ENCODE results near the gene EVX2. TPM values are rescaled to one million over a fixed set of nuclear protein-coding genes. Genes with fewer than 3 reads are reported as not detected.

EVX2 gene
- total RNA-seq, 2 donors from 2014 or later = not detected

DNA sequence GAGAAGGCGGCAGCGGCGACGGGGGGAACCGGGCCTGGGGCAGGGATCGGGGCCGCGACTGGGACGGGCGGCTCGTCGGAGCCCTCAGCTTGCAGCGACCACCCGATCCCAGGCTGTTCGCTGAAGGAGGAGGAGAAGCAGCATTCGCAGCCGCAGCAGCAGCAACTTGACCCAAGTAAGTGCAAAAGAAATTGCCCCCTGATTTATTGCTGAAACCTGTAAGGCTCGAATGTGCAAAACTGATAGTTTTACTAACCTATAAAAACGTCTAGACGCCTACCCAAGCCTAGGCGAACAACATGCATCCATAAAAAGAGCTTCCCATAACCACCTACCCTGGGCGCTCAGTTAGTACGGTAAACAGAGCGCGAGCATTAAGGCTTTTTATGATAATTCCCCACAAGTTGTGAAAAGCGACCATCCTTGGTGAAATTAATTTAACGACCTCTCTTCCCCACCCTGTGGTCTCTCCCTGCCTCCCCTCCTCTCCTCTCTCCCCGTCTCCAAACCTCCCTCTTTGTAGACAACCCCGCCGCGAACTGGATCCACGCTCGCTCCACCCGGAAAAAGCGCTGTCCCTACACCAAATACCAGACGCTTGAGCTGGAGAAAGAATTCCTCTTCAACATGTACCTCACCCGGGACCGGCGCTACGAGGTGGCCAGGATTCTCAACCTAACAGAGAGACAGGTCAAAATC, 39.8 kb upstream of the EVX2 start:
- Histone ChIP-seq H3K36me3 (no peaks in the 10 kb centered on the region), H3K4me3 (peak overlapping the region; percentile 29 to 52), H3K27me3 (peaks cover 58 to 77% of the 10 kb centered on the region in 2 donors), H3K9me3 (peaks cover 0 to 3% of the 10 kb centered on the region in 2 donors), H3K27ac (no peak overlapping the region), H3K4me1 (peaks cover 0 to 22% of the 10 kb centered on the region in 2 donors)
- no peak for DNase-seq (ENCODE audit: low spot score)
- TF ChIP-seq, protein P1, sequence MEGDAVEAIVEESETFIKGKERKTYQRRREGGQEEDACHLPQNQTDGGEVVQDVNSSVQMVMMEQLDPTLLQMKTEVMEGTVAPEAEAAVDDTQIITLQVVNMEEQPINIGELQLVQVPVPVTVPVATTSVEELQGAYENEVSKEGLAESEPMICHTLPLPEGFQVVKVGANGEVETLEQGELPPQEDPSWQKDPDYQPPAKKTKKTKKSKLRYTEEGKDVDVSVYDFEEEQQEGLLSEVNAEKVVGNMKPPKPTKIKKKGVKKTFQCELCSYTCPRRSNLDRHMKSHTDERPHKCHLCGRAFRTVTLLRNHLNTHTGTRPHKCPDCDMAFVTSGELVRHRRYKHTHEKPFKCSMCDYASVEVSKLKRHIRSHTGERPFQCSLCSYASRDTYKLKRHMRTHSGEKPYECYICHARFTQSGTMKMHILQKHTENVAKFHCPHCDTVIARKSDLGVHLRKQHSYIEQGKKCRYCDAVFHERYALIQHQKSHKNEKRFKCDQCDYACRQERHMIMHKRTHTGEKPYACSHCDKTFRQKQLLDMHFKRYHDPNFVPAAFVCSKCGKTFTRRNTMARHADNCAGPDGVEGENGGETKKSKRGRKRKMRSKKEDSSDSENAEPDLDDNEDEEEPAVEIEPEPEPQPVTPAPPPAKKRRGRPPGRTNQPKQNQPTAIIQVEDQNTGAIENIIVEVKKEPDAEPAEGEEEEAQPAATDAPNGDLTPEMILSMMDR (IDR thresholded peaks at IDR 0.05) = no peak

DNA sequence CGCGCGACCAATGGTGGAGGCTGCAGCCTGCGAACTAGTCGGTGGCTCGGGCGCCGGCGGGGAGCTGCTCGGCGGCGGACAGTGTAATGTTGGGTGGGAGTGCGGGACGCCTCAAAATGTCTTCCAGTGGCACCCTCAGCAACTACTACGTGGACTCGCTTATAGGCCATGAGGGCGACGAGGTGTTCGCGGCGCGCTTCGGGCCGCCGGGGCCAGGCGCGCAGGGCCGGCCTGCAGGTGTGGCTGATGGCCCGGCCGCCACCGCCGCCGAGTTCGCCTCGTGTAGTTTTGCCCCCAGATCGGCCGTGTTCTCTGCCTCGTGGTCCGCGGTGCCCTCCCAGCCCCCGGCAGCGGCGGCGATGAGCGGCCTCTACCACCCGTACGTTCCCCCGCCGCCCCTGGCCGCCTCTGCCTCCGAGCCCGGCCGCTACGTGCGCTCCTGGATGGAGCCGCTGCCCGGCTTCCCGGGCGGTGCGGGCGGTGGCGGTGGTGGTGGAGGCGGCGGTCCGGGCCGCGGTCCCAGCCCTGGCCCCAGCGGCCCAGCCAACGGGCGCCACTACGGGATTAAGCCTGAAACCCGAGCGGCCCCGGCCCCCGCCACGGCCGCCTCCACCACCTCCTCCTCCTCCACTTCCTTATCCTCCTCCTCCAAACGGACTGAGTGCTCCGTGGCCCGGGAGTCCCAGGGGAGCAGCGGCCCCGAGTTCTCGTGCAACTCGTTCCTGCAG, 39.1 kb upstream of the EVX2 start, which contains the start of gene HOXD9:
HOXD9 (plus strand) TSS at position 37 of the 728 bp plus-strand sequence; CDS start at position 87, 50 bp downstream.
- peak within 1 kb of the TSS; percentile 29 to 52 for H3K4me3 ChIP-seq
- no peak for DNase-seq (ENCODE audit: low spot score)
- no peak within 1 kb of the TSS for H3K27ac ChIP-seq

DNA sequence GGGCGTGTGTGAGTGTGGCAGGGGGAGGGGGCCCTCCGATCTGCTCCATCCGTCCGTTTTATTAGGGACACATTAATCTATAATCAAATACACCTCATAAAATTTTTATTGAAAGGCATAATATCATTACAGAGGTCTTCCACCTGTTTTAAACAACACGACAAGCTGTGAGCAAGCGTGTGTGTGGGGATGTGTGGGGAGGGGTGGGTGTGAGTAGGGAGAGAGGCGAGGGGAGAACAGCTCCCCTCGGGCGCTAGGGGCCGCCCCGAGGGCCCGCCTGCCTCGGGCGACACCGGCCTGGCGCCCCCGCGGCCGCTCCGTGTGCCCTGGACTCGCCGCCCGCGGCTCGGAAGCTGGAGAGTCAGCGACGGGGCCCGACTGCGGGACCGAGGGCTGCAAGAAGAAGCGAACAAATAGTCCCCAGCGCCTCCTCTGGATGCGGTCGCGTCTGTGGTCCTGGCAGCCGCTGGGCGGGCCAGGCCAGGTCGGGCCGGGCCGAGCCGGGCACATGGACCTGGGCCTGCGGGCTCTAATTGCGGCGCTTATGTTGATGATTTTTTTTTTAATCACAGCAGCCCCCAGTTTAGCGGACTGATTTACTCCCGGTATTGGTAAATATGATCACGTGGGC, 38.4 kb upstream of the EVX2 start:
- Histone ChIP-seq H3K27ac (no peak overlapping the region), H3K4me1 (peaks cover 0 to 19% of the 10 kb centered on the region in 2 donors), H3K9me3 (peaks cover 0 to 4% of the 10 kb centered on the region in 2 donors), H3K4me3 (peak overlapping the region; percentile 29 to 52), H3K27me3 (peaks cover 64 to 82% of the 10 kb centered on the region in 2 donors), H3K36me3 (no peaks in the 10 kb centered on the region)
- DNase-seq (ENCODE audit: low spot score) = no peak
- TF ChIP-seq, protein P1 (IDR thresholded peaks at IDR 0.05) = no peak

More for the DNA sequence above, 39.1 kb upstream of the EVX2 start, which contains the start of gene HOXD9:
- Histone ChIP-seq H3K36me3 (no peaks in the 10 kb centered on the region), H3K27me3 (peaks cover 58 to 77% of the 10 kb centered on the region in 2 donors), H3K9me3 (peaks cover 0 to 4% of the 10 kb centered on the region in 2 donors), H3K4me1 (peaks cover 0 to 19% of the 10 kb centered on the region in 2 donors)
- TF ChIP-seq, protein P1 (IDR thresholded peaks at IDR 0.05) = no peak

DNA sequence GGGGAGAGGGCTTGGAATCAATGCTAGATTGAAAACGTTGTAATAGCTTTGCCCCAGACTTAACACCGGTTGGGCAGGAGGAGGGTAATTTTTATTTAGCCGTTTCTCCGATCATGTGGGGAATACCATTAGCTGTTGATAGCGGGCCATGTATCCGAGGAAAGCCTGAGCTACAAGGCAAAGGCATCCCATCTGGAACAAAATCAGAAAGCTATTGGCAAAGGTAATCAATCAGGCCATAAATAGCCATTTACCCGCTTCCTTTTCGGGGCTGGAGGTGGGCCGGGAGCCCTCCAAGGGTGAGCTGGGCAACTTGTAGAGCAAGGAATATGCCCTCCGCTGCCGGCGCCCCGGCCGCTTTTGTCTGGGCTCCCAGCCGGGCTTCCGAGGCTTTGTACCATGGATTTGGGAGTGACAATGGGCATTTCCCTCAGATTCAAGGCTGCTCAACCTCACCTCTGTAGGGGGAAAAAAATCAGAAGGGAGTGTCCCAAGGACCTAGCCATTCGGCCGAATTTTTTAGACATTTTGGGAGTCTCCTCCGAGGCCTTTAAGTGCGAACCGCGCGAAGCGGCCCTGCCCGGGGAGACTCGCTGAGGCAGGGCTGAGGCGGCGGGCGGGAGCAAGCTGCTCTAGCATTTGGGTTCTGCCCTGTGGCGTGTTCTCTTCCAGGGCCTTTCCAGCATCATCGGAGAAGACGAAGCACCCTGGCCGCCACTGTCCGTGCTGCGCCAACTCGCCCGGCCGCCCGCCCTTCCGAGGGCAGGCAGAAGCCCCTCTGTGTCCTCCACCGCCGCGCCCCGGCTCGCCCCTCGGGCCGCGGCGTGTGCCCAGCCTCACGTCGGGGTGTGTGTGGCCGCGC, 37.7 kb upstream of the EVX2 start:
- peaks cover 0 to 21% of the 10 kb centered on the region in 2 donors for H3K4me1 ChIP-seq
- no peak for DNase-seq (ENCODE audit: low spot score)
- H3K27ac ChIP-seq = no peak overlapping the region
- H3K4me3 ChIP-seq = no peak overlapping the region
- H3K9me3 ChIP-seq = peaks cover 0 to 4% of the 10 kb centered on the region in 2 donors
- H3K36me3 ChIP-seq = no peaks in the 10 kb centered on the region
- TF ChIP-seq, protein P1 (IDR thresholded peaks at IDR 0.05) = no peak
- H3K27me3 ChIP-seq = peaks cover 69 to 89% of the 10 kb centered on the region in 2 donors

All from right atrium auricular region (tissue), 2 donors.